CD4-positive, alpha-beta T cell treated with Interleukin-6 at 100 ng/mL for 8 hours (primary cell): ENCODE data around the gene VPS37D.
"Not testable (repeated sequence)": the region's sequence is repeated elsewhere in the genome, so short reads cannot be mapped to it uniquely, and the experiment has no call there.

Experiments
- DNase-seq: peaks from one replicate; pipeline ENCODE4 v3.0.0-alpha.2; 2020; ENCODE audit warnings: mixed read lengths, low spot score

Gene VPS37D

GRCh38 chr7:73646785-73647724 lies 20.6 kb upstream of the VPS37D start:
- no peak for DNase-seq

- no peak for DNase-seq
Measured at GRCh38 chr7:73647725-73648592, 19.7 kb upstream of the VPS37D start.

DNA sequence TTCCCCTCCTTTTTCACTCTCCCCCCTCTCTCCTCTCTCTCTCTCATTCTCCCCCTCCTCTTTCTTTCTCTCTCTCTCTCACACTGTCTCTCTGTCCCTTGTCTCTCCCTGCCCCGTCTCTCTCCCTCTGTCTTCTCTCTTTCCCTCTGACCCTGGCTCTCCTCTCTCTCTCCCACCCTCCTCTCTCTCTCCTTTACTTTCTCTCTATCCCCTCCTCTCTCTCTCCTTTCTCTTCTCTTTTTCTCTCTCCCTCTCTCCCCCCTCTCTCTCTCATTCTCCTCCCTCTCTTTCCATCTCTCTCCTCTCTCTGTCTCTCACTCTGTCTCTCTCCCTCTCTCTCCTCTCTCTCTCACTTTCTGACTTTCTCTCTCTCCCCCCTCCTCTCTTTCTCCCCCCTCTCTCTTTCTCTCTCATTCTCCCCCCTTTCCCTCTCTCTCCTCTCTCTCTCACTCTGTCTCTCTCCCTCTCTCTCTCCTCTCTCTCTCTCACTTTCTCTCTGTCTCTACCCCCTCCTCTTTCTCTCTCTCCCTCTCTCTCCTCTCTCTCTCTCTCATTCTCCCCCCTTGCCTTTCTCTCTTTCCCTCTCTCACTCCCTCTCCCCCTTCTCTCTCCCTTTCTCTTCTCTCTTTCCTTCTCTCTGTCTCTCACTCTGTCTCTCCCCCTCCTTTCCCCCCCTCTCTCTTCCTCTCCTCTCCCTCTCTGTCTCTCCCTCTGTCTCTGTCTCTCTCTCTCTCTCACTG lies 18.9 kb upstream of the VPS37D start:
- DNase-seq, result no peak

GRCh38 chr7:73649576-73649975 lies 18.1 kb upstream of the VPS37D start:
- no peak for DNase-seq

DNA sequence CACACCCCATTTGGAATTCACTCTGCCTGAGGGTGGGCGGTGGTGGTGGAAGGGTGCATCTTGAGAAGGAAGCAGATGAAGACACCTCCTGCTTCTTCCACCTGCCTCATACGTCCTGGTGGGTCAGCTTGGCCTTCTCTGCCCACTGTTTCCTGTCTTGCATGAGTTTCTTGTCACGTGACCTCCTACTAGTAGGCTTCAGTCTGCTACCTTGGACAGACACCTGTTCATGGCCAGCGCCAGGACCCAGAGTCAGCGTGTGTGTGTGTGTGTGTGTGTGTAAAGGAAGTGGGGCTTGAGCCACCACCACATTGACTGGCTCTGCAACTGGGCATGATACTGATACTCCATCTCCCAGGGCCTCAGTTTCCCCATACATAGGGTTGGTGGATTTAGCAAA lies 17.1 kb upstream of the VPS37D start:
- no peak for DNase-seq

GRCh38 chr7:73652541-73652949 lies 15.1 kb upstream of the VPS37D start:
- no peak for DNase-seq

GRCh38 chr7:73655309-73655708 lies 12.3 kb upstream of the VPS37D start:
- not testable (repeated sequence) for DNase-seq

- DNase-seq, result no peak
Measured at GRCh38 chr7:73659983-73660382, 7.6 kb upstream of the VPS37D start.

DNA sequence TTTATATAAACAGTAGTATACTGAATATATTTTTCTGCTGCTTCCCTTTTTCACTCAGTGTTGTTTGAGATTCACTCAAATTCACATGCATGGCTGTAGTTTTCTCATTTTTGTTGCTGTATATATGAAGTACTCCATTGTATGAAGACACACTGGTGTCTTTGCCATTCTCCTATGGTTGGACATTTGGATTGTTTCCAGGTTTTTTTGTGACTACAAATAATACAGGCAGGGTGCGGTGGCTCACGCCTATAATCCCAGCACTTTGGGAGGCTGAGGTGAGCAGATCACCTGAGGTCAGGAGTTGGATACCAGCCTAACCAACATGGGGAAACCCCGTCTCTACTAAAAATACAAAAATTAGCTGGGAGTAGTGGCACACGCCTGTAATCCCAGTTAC lies 7.0 kb upstream of the VPS37D start:
- DNase-seq, result not testable (repeated sequence)

DNA sequence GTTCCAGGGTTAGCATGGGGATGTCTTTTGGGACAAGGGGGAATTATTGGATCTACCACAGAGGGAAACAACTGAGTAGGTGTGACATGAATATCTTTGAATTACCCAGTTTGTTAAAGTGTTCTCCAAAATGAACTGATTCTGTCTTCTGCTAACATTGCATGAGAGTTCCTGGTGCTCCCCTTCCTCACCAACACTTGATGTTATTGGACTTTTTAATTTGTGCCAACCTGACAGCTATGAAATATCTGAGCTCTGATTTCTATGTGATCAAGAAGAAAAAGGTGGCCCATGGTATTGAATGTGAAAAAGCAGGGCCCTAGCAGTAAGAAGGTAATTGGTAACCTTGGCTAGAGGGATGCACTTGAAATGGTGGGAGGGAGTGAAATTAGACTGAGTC lies 4.6 kb upstream of the VPS37D start:
- DNase-seq, result no peak

GRCh38 chr7:73668103-73668885 lies 663 bp downstream of the VPS37D start:
- no peak for DNase-seq

DNA sequence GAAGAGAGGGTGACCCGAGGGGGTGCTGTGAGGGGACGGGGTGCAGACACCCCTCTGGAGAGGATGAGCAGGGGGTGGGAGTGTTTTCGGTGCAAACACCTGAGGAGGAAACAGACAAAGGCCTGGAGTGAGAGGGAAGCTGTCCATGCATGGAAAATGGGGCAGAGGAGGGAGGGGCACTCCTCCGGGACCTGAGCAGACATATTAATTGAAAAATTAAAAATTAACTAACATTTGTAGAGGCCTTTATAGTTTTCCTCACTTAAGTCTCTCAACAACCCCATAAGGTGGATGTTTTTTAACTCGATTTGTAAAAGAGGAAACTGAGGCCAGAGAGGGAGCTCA lies 1.2 kb downstream of the VPS37D start:
- no peak for DNase-seq

GRCh38 chr7:73669288-73669701 lies 1.7 kb downstream of the VPS37D start:
- DNase-seq, result no peak

DNA sequence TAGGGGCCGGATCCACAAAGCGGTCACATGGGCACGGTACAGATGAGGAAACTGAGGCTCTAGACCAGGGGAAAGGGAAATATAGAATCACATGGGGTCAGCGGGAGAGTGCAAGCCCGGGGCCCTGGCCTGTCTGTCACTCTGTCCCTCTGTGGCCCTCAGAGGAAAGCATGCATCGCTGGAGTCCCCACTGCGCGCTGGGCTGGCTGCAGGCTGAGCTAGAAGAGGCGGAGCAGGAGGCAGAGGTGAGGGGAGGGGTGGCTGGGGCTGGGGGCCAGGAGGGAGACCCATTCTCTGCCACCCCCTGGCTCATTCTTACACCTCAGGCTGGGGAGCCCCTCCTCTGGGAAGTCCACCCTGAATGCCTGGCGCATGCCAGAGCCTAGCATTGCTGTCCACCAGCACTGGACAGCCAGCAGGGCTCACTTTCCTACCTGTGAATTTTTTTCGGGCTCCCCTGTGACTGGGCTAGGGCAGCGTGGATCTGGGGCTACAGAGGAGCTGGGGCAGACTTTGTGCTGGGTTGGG lies 2.3 kb downstream of the VPS37D start:
- DNase-seq, result no peak

- no peak for DNase-seq
Measured at GRCh38 chr7:73671322-73671661, 3.7 kb downstream of the VPS37D start.

GRCh38 chr7:73671857-73672445 lies 4.3 kb downstream of the VPS37D start:
- no peak for DNase-seq

GRCh38 chr7:73674468-73675124 lies 7.0 kb downstream of the VPS37D start:
- no peak for DNase-seq

- not testable (repeated sequence) for DNase-seq
Measured at GRCh38 chr7:73676062-73676461, 8.4 kb downstream of the VPS37D start.

- no peak for DNase-seq
Measured at GRCh38 chr7:73678862-73679261, 11.2 kb downstream of the VPS37D start.

GRCh38 chr7:73679709-73680108 lies 12.1 kb downstream of the VPS37D start:
- no peak for DNase-seq
